Fibroblast of skin of back (primary cell): Measurements from ENCODE around the gene TPP1.

Source experiments
- DNase-seq: peaks from one replicate; pipeline ENCODE4 v3.0.0-alpha.2; 2013

The TPP1 gene

GRCh38 chr11:6627762-6628241 is 8.6 kb upstream of the TPP1 start:
- DNase-seq = no peak

GRCh38 chr11:6626971-6627761 is 7.9 kb upstream of the TPP1 start:
- no peak for DNase-seq

GRCh38 chr11:6625832-6626420 is 6.7 kb upstream of the TPP1 start:
- DNase-seq = no peak

GRCh38 chr11:6625156-6625831 is 6.1 kb upstream of the TPP1 start:
- DNase-seq = no peak

GRCh38 chr11:6623391-6624363 is 4.5 kb upstream of the TPP1 start:
- DNase-seq = no peak

- DNase-seq = no peak
Observed at GRCh38 chr11:6622261-6623171, 3.3 kb upstream of the TPP1 start.

GRCh38 chr11:6621711-6622211 is 2.5 kb upstream of the TPP1 start:
- no peak for DNase-seq

- no peak for DNase-seq
Observed at GRCh38 chr11:6620636-6621035, 1.4 kb upstream of the TPP1 start.

- peak; percentile 84 for DNase-seq
Observed at GRCh38 chr11:6618117-6619003, 862 bp downstream of the TPP1 start.

- no peak for DNase-seq
Observed at GRCh38 chr11:6617315-6617781, 1.9 kb downstream of the TPP1 start.

- no peak for DNase-seq
Observed at GRCh38 chr11:6616596-6617250, 2.5 kb downstream of the TPP1 start.

GRCh38 chr11:6615882-6616585 is 3.2 kb downstream of the TPP1 start:
- peak; percentile 44 for DNase-seq

- no peak for DNase-seq
Observed at GRCh38 chr11:6615046-6615445, 4.2 kb downstream of the TPP1 start.

- no peak for DNase-seq
Observed at GRCh38 chr11:6614446-6614845, 4.8 kb downstream of the TPP1 start.

- DNase-seq = no peak
Observed at GRCh38 chr11:6613496-6613895, 5.7 kb downstream of the TPP1 start.

- peak; percentile 97 for DNase-seq
Observed at GRCh38 chr11:6612213-6613041, 6.8 kb downstream of the TPP1 start, which contains the start of gene TAF10. TSS of gene TAF10 (minus strand) at chr11:6612216. CDS start at chr11:6612189, 27 bp downstream.

GRCh38 chr11:6611963-6612212 is 7.3 kb downstream of the TPP1 start:
- no peak for DNase-seq
